HG02970 (cell line): ENCODE measurements around the gene AHNAK2.

Source experiments
- ATAC-seq: cut with Tn5 transposase; IDR thresholded peaks from one replicate; pipeline ENCODE4 v1.9.1; 2021; ENCODE audit warnings: mild to moderate bottlenecking, moderate library complexity, moderate number of reproducible peaks; ENCODE audit not compliant: unreplicated experiment, low FRiP score

Gene AHNAK2

DNA sequence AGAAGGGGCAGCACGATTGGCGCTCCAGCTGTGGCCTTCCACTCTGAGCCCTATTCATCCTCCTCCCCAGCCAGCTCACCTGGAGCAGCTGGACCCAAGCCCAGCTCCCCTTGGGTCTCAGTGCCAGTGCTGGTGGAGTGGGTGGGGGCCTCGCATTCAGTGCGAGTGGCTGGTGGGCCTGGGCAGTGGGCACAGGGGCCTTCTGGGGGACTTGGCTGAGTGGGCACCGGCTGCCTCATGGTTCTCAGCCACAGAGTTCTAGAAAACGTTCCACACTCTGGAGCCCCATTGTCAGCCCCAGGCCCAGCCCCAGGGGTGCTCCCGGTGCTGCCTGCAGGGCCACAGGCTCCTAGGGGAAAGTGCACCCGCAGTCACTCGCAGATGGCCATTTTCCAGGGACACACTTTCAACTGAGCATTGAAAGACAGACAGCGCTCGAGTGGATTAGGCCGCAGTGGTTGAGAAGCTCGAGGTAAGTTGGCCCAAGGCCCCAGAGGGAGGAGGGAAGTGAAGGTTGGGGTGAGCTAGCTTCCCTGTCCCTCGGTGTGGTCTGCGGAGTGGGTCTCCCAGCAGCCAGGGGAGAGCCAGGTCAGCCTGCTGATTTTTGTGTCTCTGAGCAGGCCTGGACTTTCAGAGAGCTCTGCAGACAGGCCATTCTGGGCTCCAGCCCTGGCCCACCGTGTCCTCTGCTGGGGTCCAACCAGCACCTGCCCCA is 11.2 kb upstream of the AHNAK2 start:
- no peak for ATAC-seq

DNA sequence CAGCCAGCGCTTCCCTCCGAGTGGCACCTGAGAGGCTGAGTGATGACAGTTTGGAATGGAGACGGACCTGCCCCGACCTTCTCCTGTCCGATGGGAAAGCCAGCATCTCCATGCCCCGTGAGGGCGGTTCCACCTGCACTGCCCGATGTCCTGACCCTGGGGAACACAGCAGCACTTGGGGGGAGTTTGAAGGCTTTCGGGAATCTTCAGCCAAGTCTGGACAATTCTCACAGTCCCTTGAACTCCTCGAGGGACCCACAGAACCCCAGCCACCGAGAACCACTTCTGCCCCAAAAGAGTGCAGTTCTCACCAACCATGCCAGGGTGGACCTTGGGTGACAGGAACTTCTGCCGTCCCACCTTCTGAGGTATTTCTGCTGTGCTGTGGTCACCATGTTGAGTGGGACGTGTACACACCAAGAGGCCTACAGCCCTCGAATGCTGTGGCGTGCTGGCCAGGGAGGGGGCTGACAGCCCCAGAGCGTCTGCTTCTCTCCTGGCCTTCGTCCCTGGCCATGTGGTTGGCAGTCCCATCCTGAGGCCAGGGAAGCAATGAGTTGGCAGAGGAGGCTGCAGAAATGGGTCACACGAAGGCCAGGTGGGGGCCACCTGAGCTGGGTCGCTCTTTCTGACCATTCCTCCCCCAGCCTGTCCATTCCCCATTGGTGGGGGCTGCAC is 8.5 kb upstream of the AHNAK2 start:
- ATAC-seq = no peak

DNA sequence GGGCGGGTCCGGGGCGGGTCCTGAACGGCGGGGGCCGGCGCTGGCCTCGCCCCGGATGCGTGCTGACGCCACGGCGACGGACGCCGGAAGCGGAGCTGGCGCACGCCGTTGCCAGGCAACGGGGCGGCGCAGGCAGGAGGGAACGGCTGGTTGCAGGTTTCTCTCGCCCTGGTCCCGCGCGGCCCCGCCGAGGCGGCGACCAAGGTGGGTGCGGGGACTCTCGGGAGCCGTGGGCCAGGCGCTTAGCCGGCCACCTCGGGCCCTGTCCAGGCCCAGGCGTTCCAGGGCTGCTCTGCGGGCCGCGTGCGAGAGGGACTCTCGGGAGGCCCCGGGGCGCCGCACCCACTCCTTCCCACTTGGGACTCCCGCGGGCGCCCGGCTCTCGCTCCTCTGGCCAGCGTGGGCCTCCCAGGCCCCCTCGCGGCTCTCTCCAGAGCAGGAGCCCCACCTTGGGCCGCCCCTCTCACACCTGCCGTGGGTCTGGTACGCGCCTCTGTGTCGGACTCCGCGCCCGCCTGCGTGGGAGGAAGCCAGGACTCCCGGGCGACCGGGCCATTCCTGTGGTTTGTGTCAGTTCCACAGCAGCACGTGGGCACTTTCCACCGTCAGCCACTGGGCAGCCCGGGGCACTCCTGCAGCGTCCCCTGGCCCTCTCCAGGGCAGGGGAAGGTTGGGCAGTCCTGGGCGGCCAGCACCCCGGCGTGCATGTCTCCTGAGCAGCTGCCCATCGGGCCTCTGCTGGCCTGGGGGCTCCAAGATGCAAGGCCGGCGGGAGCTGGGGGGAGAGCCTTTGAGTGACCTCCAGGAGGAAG is 7.7 kb upstream of the AHNAK2 start, which contains the start of gene CLBA1:
Gene CLBA1 (plus strand): TSS at position 114 of the 812 bp plus-strand sequence. CDS start 644 bp downstream, at position 758.
- peak; percentile 87 for ATAC-seq

DNA sequence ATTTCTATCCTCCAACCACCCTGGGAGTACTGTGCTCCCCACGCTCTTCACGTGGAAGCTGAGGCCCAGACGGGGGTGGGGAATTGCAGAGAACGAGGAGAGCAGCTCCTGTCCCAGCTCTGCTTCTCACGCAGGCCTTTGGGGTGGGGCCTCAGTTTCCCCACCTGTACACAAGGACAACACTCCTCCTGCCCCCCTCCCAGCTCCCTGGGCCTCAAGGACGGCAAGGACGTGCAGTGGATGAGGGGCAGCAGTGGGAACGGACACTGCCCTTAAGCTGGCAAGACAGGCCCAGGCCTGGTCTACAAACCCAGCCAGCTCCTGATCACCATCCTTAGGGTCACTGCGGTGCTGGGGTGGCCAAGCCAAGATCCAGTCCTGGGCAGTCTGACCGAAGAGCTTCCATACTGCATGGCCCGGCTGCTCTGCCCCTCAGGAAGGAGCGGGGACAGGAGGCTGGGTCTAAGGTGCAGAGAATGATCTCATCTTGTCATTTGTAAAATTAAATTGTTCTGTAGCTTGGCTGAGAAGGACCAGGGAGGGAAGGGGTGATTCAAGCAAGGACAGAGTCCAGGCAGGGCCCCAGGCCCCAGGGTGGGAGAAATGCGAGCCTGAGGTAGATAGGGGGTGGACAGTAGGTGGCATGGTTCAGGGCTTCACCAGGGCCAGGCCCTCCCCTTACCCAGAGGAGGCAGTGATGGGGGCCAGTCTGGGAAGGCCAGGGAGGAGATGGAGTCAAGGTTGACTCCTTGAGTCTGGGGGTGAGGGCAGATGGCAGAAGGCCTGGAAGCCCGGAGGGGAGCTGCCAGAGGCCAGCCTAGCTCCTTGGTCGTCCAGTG is 6.1 kb upstream of the AHNAK2 start:
- no peak for ATAC-seq

DNA sequence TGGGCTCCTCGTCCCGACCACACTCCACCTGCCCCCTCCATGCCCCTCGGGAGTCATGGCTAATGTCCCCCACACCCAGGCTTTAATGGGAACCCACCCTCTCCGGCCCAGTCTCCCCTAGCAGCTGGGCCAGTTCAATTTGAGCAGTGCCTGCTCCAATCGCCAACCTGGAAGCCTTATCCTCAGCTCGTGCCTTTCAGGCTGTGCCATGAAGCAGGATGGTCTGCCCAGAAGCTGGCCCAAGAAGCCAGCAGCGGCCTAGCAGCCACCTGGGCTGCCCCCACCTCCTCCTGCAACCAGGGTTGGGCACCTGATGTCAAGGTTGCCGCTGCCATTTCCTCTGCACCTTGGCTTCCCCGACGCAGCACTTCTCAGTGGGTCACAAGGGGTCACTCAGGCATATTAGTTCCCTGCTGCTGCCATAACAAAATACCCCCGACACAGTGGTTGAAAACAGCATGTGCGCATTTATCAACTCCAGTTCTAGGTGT is 5.1 kb upstream of the AHNAK2 start:
- no peak for ATAC-seq

DNA sequence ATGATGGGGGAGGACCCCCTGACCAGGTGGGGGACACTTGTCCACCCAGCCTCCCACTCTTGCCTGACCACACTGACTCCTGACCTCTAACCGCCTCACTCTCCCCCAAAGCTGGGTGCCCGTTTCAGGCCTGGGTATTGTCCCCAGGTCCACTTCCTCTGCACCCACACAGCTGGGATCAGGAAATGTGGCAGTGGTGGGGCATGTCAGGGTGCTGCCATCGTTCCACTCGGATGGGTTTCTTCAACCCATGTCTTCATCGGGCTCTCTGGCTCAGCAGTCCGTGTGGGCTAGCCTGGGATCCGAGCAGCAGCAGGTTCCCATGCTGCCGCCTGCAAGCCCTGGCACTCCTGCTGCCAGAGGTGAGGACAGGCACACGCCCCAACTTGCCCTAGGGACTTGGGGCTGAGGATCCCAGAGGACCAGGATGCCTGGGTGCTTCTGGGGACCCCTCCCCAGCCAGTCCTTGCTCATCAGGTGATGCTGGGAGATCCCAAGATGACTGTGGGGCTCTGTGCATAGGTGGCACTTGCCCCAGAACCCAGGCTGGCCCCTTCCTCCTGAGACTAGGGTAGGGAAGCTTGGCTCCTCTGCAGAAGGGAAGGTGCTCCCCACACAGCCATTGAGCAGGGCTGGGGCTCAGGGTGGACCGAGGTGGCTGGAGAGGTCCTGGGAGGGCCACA is 4.5 kb upstream of the AHNAK2 start:
- ATAC-seq = no peak

DNA sequence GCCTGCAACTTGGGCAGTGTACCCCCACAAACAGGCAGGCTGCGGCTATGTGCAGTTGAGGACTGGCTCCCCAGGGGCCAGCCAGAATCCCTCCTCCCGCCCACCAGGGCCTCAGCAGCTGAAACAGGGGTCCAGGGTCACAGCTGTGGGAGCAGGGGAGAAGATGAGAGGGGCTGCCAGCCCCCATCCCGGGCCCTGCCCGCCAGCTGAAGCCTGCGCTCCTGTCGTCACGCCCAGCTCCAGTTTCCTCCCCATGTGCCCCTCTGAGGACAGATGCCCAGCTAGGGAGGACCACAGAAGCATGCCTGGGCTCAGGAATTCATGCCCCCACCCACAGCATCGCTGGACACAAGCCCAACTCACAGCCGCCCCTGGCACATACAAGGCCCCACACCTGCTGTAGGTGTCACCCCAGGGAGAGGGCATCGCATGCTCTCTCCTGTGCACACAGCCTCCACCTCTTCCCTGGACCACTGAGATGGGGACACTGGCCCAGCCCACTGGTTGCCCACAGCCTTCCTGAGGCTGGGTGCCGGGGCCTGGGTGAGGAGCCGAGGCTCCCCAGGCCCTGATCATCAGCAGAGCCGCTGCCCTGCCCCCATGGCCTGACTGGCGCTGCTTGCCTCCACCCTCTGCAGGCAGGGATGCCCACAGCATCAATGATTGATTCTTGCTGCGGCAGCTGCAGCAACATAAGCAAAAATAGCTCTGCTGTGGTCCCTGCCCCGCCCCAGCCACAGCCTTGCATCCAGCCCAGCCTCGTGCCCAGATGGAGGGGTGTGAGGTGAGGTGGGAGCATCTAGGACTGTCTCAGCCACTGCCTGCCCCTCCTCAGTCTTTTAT is 3.7 kb upstream of the AHNAK2 start:
- no peak for ATAC-seq

DNA sequence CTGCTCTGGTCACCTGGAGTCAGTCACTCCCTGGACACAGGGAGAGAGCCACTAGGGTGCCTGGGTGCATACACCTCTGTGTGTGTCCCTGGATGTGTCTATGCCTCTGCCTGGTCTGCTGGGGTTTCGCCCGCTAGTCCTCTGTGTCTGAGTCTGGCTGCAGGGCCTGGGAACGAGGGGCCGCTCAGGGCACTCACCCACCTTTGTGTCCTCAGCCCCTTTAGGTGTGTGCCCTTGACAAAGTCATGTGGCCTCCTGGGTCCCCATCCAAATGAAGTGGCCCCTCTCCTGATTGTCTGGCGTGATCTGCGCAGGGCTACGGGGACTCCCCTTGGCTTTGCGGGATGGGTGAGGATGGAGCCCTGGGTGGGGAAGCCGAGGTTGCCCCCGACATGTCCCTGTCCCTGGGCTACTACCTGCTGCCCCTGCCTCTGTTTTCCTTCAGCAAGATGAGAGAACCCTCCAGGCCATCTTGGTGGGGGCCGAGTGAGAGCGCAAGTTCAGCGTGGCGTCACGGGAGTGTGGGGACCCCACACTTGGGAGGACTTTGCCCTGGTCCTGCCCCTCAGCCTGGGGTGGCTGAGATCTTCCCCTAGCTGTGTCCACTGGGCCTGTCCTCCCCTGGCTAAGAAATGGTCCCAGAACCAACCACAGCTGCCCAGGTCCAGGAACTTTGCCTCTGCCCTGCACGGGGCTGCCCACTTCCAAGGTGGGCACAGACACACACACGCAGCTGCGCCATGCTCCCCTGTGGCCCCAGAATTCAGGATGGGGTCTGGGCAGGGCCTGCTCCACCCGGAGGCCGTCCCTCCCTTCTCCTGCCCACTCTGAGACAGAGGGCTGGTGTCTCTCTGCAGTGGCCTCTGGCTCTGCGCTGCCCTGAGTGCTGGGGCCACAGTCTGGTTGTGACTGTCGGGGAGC is 2.7 kb upstream of the AHNAK2 start:
- no peak for ATAC-seq

DNA sequence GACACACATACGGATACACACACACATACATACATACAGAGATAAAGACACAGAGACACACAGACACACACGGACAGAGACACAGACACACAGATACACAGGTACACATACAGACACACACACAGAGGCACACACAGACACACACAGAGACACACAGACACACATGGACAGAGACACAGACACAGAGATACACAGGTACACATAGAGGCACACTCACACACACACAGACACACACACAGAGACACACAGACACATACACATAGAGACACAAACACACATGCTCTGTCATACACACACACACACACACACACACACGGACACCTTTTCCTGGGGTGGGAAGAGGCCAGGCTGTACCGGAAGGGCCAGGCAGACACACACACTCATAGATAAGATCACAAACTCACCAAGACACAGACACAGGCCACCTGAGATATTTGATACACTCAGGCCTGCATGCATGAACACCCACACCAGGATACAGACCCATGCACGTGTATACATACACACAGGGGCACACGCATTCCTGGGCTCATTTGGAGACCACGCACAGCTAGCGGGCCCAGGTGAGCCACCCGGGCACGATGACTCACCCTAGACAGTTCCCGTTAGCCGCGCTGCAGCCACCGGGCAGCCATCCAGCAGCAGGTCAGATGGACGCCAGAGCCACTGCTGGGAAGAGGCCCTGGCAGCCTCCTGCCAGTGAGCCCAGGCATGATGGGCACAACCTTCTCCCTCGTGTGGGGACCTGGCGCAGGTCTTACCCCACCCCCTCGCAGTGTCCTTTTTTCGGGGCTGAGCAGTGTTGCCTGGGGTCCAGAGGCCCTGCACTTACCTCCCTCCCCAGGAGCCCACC is 1.8 kb upstream of the AHNAK2 start:
- no peak for ATAC-seq

DNA sequence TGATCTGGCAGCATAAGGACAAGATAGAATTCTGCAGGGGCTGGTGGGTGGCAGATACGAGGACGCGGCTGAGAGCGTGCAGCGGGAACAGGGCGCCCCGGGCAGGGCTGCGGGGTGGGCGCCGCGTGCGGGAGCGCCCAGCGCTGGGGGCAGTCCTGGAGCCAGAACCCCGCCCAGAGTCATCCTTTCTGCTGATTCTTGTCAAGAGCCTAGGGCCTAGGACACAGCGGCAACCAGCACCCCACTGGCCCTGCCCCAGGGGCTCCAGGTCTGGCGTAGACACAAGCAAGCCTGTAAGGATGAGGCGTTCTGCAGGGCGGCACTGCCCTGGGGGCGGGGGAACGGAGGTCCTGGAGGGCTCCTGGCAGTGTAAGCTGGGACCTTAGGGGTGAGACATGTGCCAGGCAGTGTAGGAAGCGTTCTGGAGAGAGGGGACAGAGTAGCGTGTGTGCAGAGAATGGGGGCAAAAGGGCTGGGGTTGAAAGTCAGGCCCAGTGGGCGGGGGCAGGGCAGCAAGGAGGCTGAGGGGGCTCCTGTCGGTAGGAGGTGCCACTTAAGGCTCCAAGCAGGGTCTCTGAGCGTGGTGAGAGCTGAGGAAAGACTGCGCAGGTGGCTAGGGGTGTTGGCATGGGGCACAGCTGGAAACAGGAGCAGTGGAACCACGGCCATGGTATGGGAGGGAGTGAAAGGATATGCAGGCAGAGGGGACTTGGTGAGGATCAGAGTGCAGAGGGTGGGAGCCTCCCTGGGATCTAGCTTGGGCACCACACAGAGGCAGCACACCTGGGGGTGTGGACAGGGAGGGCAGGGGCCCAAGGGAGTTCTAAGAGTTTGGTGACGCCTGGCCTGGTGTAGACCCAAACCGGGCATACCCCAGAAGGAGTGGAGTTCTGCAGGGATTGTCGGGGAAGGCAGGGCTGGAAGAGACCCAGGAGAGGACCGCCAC is 845 bp upstream of the AHNAK2 start:
- no peak for ATAC-seq

DNA sequence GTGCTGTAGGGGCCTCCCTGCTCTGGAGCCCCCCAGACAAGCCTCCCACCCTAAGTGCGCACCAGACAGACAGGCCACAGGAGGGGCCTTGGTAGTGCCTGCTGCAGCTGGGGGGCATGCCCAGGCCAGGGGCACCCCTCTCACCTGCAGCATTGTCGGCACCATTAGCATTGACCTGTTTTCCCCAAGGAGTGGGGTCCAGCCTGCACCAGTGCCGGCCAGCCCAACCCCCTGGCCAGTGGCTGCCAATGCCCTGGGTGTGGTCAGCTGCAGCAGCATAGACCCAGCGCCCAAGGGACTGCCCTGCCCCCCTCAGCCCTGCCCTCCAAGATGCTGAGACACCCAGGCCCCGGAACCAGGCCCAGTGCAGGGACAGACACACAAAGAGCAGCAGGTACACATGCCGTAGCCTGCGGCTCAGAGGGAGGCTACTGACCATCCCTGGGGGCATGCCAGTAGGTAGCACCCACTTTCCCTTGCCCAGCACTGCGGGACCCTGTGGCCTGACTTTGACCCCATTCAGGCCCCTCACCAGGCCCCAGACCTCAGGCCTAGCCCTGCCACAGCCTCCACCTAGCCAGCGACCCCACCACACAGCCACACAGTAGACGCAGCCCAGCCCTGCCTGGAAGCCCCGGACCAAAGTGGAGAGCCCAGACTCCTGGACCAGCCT is 1.0 kb downstream of the AHNAK2 start:
- ATAC-seq = no peak

DNA sequence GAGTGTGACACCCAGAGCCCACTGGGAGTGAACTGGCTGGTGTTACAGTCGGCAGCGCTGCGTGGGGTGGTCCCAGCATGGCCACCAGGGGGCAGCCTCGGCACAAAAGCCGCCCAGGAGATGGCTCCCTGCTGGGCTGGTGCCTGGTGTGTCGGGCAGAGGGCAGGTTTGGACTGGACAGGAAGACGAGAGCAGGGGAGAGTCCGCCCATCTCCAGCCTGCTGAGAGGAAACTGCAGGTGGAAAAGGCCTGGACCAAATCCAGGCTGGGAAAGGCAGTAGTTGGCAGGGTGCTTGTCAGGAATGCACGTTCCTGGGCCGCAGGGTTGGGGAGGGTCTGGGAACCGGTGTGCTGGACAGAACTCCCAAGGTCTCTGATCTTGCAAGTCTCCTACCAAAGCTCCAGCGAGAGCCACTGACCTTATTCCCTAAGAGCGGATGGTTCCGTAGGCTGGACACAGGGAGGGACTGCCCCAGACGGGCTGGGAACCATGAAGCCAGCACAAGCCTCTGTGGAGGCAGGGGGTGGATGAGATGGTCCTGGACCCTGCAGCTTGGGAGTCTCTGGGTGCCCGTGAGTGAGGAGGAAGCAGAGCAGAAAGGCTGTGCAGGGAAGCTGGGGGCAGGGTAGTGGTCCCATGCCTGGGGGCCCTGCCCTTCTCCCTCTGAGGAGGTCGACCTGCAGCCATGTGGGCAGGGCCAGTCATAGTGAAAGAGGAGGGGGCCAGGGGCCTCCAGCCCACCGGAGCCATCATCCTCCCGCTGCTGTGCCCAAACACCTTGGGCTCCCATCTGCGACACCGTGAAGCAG is 1.8 kb downstream of the AHNAK2 start:
- ATAC-seq = no peak

DNA sequence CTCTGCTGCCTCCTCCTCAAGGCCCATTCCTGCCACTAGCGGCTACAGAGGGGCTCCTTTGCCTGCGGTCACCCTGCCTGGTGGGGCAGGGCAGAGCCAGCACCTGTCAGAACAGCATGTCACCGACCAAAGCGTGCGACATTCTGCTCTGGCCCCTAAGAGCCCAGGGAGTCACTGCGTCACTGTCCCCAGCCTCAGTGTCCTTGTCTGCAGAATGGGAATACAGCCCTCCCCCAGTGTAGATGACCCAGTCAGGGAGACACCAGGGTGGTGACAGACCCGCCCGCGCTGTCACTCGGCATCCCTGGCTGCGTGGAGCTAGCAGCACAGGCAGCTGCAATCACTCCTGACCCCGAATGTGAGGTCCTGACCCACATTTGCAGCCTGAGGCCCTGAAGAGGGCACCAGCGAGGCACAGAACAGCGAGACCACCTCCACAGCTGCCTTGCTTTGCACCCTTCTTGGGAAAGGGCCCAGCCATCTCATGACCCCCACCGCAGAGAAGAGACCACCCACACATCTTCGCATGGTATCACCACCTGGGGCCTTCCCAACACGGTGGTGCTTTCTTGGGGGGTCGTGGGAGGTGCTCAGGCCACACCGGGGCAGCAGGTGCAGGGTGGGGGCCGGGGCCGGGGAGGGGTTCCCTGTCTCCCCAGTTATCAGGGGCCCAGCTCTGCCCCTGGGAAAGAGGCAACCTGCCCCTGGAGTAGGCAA is 2.5 kb downstream of the AHNAK2 start:
- no peak for ATAC-seq
